ENCODE results near the gene PKD1L1. TPM values are rescaled to one million over a fixed set of nuclear protein-coding genes. Genes with fewer than 3 reads are reported as not detected.

PKD1L1 gene
- polyA plus RNA-seq, 1 donor from 2014 or later, result 2.0 TPM

DNA sequence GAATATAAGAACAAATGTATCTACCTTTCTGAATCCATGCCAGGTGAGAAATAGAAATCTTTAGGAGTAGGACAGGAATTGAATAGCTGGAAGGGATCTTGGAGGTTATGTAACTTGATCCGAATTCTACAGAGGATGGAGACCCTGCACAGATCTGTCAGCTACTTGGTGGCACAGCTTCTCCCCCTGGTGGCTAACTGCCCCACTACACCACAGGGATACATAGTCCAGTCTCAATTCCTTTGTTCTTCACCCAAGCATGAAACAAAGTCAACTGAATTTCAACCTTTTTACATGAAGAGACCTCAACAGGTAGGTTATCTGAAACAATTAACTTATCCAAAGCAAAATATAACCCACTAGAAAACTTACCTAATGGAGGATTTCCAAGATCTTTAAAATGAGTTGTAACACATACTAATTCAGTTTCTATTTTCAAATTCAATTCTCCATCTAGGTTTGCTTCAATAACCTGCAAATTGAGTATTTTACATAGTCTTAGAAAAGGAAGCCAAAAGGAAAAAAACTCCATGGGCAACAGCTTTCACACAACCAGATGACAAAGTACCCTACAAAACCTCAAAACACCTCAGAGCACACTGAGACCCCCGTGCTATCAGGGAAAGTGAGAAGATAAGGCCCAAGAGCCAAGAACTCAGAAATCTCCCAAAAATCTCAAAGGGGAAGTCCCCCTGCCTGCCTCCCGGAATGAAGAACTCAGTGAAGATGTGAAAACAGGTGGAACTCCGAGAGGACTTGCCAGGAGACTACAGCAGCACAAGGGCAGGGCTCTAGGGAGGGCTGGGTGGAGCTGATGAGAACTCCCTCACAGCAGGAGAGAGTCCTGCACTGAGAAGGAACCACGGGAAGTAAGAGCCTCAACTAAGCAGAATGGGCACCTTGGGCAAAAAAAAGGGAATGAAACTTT is 20.8 kb upstream of the PKD1L1 start:
- no peaks in the 10 kb centered on the region for H3K9me3 ChIP-seq (ENCODE audit: low read length)
- no peak overlapping the region for H3K4me3 ChIP-seq (ENCODE audit: low read length)
- no peak overlapping the region for H3K9ac ChIP-seq (ENCODE audit: low read length)
- no peak overlapping the region for H2AFZ ChIP-seq (ENCODE audit: low read depth, low read length)
- H3K36me3 ChIP-seq (ENCODE audit: insufficient read depth, low read length), result peaks cover 9% of the 10 kb centered on the region
- H3K9me2 ChIP-seq (ENCODE audit: insufficient read depth, low read length), result no peaks in the 10 kb centered on the region
- no peak for TF ChIP-seq EP300 (conservative IDR thresholded peaks at IDR 0.05; ENCODE audit: poor library complexity, severe bottlenecking)
- TF ChIP-seq, protein P1, sequence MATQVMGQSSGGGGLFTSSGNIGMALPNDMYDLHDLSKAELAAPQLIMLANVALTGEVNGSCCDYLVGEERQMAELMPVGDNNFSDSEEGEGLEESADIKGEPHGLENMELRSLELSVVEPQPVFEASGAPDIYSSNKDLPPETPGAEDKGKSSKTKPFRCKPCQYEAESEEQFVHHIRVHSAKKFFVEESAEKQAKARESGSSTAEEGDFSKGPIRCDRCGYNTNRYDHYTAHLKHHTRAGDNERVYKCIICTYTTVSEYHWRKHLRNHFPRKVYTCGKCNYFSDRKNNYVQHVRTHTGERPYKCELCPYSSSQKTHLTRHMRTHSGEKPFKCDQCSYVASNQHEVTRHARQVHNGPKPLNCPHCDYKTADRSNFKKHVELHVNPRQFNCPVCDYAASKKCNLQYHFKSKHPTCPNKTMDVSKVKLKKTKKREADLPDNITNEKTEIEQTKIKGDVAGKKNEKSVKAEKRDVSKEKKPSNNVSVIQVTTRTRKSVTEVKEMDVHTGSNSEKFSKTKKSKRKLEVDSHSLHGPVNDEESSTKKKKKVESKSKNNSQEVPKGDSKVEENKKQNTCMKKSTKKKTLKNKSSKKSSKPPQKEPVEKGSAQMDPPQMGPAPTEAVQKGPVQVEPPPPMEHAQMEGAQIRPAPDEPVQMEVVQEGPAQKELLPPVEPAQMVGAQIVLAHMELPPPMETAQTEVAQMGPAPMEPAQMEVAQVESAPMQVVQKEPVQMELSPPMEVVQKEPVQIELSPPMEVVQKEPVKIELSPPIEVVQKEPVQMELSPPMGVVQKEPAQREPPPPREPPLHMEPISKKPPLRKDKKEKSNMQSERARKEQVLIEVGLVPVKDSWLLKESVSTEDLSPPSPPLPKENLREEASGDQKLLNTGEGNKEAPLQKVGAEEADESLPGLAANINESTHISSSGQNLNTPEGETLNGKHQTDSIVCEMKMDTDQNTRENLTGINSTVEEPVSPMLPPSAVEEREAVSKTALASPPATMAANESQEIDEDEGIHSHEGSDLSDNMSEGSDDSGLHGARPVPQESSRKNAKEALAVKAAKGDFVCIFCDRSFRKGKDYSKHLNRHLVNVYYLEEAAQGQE (IDR thresholded peaks at IDR 0.05; ENCODE audit: borderline replicate concordance), result no peak
- TF ChIP-seq SMC3 (conservative IDR thresholded peaks at IDR 0.05; ENCODE audit: poor library complexity), result peak; percentile 73
- TF ChIP-seq TAF1 (IDR thresholded peaks at IDR 0.05; ENCODE audit: low read depth), result no peak
- TF ChIP-seq RAD21 (conservative IDR thresholded peaks at IDR 0.05), result peak; percentile 58
- TF ChIP-seq, protein P2, sequence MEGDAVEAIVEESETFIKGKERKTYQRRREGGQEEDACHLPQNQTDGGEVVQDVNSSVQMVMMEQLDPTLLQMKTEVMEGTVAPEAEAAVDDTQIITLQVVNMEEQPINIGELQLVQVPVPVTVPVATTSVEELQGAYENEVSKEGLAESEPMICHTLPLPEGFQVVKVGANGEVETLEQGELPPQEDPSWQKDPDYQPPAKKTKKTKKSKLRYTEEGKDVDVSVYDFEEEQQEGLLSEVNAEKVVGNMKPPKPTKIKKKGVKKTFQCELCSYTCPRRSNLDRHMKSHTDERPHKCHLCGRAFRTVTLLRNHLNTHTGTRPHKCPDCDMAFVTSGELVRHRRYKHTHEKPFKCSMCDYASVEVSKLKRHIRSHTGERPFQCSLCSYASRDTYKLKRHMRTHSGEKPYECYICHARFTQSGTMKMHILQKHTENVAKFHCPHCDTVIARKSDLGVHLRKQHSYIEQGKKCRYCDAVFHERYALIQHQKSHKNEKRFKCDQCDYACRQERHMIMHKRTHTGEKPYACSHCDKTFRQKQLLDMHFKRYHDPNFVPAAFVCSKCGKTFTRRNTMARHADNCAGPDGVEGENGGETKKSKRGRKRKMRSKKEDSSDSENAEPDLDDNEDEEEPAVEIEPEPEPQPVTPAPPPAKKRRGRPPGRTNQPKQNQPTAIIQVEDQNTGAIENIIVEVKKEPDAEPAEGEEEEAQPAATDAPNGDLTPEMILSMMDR (IDR thresholded peaks at IDR 0.05; ENCODE audit: poor library complexity, severe bottlenecking), result peak; percentile 72
- no peak for TF ChIP-seq MXI1 (conservative IDR thresholded peaks at IDR 0.05; ENCODE audit: poor library complexity, severe bottlenecking)
- no peak for TF ChIP-seq POLR2AphosphoS5 (IDR thresholded peaks at IDR 0.05)
- TF ChIP-seq EZH2 (IDR thresholded peaks at IDR 0.05; ENCODE audit: borderline replicate concordance, insufficient read depth, low read length, poor library complexity, severe bottlenecking), result no peak
- no peaks in the 10 kb centered on the region for H3K79me2 ChIP-seq (replicated peaks; ENCODE audit: insufficient read depth, low read length)
- no peak overlapping the region for H3K4me2 ChIP-seq (ENCODE audit: low read length)
- H4K20me1 ChIP-seq (ENCODE audit: insufficient read depth), result no peaks in the 10 kb centered on the region
- H3K27ac ChIP-seq (ENCODE audit: low read length), result no peak overlapping the region
- no peaks in the 10 kb centered on the region for H3K27me3 ChIP-seq (ENCODE audit: insufficient read depth, low read depth, low read length)
- H3F3A ChIP-seq (ENCODE audit: insufficient read depth, low read length, poor library complexity, severe bottlenecking), result no peaks in the 10 kb centered on the region

DNA sequence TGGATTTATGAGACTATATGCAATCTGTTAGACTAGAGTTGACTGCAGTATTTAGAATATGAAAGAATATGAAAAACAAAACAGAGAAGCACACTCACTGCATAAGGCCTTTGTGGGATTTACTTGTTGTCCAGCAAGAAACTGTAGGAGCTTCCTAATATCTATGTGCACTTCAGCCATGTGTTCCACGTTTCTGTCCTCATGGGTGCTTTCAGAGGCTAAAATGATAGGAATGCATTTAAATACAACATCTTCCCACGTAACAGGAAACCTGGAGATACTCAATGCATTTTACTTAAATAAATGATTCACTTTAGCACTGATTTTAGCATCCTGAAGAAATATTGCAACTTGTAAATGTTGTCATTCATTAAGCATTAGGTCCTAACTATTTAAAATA is 19.4 kb upstream of the PKD1L1 start:
- Histone ChIP-seq H2AFZ (ENCODE audit: low read depth, low read length) (no peak overlapping the region), H3K9ac (ENCODE audit: low read length) (no peak overlapping the region), H3K9me3 (ENCODE audit: low read length) (no peaks in the 10 kb centered on the region), H4K20me1 (ENCODE audit: insufficient read depth) (no peaks in the 10 kb centered on the region), H3K9me2 (ENCODE audit: insufficient read depth, low read length) (no peaks in the 10 kb centered on the region), H3F3A (ENCODE audit: insufficient read depth, low read length, poor library complexity, severe bottlenecking) (no peaks in the 10 kb centered on the region), H3K27me3 (ENCODE audit: insufficient read depth, low read depth, low read length) (no peaks in the 10 kb centered on the region), H3K36me3 (ENCODE audit: insufficient read depth, low read length) (peaks cover 11% of the 10 kb centered on the region), H3K4me3 (ENCODE audit: low read length) (no peak overlapping the region), H3K27ac (ENCODE audit: low read length) (no peak overlapping the region), H3K4me2 (ENCODE audit: low read length) (no peak overlapping the region), H3K79me2 (replicated peaks; ENCODE audit: insufficient read depth, low read length) (no peaks in the 10 kb centered on the region)
- TF ChIP-seq SMC3 (conservative IDR thresholded peaks at IDR 0.05; ENCODE audit: poor library complexity) (no peak), TAF1 (IDR thresholded peaks at IDR 0.05; ENCODE audit: low read depth) (no peak), EP300 (conservative IDR thresholded peaks at IDR 0.05; ENCODE audit: poor library complexity, severe bottlenecking) (no peak), POLR2AphosphoS5 (IDR thresholded peaks at IDR 0.05) (no peak), EZH2 (IDR thresholded peaks at IDR 0.05; ENCODE audit: borderline replicate concordance, insufficient read depth, low read length, poor library complexity, severe bottlenecking) (no peak), RAD21 (conservative IDR thresholded peaks at IDR 0.05) (no peak), MXI1 (conservative IDR thresholded peaks at IDR 0.05; ENCODE audit: poor library complexity, severe bottlenecking) (no peak)
- TF ChIP-seq, protein P2 (IDR thresholded peaks at IDR 0.05; ENCODE audit: poor library complexity, severe bottlenecking), result no peak
- TF ChIP-seq, protein P1 (IDR thresholded peaks at IDR 0.05; ENCODE audit: borderline replicate concordance), result no peak

Data from neural cell (in vitro differentiated cells).